Prostate gland (tissue), 2 donors: ENCODE measurements around the gene BLOC1S1.

Experiments used
- POLR2AphosphoS5 ChIP-seq: sonication (generic); formaldehyde crosslinking; IDR thresholded peaks from one replicate; pipeline ENCODE4 v1.6.1; 2017; ENCODE audit warnings: antibody characterized with exemption
- TF ChIP-seq, protein P1 (sequence below), 4 experiments: fragments of 200-600 bp in 2 of 4; fragments of 450-650 bp in 2 of 4; sonication (generic) in 2 of 4; IDR thresholded peaks; 1 replicate in 3 of 4; 2 replicates in 1 of 4; pipeline ENCODE4 v1.5.1; 2016 to 2019; ENCODE audit warnings: antibody characterized with exemption in 4 of 4, mild to moderate bottlenecking in 2 of 4, moderate library complexity in 2 of 4

DNA sequence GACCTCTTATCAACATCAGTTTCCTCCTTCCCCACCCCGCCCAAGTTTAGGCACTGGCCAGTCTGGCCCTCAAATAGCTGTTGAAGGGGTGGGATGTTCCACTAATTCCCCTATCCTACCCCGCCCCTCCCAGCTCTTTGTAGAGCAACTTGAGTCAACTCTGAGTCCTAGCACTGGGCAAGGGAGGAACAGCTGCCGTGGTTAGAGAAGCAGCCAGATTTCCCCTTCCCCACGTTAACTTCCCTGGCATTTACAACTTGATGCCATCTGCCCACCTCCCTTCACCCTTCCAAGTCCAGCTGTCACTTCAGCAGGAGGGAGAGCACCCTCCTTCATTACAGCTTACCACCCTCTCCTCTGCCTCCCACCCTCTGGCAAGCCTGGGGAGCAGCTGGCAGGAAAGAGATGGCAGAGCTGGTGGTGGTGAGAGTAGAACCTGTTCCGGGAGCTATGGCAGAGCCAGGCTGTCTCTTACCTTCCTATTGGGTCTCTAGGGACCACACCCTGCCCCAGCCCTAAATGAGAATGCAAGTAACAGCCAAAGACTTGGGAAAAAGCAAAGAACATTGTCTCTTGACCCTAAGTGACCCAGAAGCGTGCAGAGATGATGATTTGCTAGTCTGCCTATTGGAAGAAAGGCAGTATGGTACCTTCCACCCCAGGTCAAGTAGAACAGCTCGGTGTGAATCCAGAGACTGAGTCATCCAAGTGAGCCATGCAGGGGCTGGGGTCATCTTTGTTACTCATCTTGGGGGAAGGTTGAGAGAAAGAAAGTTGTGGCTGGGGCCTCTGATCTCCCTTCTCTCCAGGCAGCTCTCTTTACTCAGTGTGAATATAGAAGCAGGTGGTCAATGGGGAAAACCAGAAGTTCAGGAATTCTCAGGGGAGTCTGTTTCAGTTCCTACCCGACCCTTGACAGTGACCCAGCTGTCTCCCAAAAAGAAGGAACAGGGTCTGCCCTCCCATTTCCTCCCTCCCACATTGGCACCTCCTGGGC is 1.5 kb downstream of the BLOC1S1 start:
- TF ChIP-seq, protein P1, sequence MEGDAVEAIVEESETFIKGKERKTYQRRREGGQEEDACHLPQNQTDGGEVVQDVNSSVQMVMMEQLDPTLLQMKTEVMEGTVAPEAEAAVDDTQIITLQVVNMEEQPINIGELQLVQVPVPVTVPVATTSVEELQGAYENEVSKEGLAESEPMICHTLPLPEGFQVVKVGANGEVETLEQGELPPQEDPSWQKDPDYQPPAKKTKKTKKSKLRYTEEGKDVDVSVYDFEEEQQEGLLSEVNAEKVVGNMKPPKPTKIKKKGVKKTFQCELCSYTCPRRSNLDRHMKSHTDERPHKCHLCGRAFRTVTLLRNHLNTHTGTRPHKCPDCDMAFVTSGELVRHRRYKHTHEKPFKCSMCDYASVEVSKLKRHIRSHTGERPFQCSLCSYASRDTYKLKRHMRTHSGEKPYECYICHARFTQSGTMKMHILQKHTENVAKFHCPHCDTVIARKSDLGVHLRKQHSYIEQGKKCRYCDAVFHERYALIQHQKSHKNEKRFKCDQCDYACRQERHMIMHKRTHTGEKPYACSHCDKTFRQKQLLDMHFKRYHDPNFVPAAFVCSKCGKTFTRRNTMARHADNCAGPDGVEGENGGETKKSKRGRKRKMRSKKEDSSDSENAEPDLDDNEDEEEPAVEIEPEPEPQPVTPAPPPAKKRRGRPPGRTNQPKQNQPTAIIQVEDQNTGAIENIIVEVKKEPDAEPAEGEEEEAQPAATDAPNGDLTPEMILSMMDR (IDR thresholded peaks at IDR 0.05), result no peak
- no peak for TF ChIP-seq POLR2AphosphoS5
